ENCODE measurements around the gene RBFOX1.

Gene RBFOX1

DNA sequence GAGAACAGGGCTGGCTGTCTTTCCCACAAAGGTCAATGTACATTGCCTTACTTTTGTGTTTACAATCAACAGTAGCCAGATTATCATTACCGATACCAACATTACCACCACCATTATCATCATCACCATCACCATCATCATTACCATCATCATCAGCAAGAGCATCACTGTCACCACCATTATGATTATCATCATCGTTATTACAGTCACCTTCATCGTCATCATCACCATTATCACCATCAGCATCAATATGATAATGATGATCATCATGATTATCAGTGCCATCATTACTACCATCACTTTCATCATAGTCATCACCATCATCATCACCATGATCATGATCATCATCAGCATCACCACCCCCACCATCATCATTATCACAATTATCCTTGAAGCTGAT, 43.3 kb upstream of the RBFOX1 start:
- H3K4me2 ChIP-seq (ENCODE audit: low read length), result no peak overlapping the region
- H3K9ac ChIP-seq (ENCODE audit: low read length), result no peak overlapping the region
- TF ChIP-seq, protein P1, sequence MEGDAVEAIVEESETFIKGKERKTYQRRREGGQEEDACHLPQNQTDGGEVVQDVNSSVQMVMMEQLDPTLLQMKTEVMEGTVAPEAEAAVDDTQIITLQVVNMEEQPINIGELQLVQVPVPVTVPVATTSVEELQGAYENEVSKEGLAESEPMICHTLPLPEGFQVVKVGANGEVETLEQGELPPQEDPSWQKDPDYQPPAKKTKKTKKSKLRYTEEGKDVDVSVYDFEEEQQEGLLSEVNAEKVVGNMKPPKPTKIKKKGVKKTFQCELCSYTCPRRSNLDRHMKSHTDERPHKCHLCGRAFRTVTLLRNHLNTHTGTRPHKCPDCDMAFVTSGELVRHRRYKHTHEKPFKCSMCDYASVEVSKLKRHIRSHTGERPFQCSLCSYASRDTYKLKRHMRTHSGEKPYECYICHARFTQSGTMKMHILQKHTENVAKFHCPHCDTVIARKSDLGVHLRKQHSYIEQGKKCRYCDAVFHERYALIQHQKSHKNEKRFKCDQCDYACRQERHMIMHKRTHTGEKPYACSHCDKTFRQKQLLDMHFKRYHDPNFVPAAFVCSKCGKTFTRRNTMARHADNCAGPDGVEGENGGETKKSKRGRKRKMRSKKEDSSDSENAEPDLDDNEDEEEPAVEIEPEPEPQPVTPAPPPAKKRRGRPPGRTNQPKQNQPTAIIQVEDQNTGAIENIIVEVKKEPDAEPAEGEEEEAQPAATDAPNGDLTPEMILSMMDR (IDR thresholded peaks at IDR 0.05; ENCODE audit: low read length), result no peak
- no peak for TF ChIP-seq EZH2 (IDR thresholded peaks at IDR 0.05; ENCODE audit: borderline replicate concordance, low read length)
- H3K27ac ChIP-seq (ENCODE audit: low read depth, low read length, poor library complexity, severe bottlenecking), result no peak overlapping the region
- H4K20me1 ChIP-seq (ENCODE audit: insufficient read depth, low read length), result no peaks in the 10 kb centered on the region
- no peaks in the 10 kb centered on the region for H3K9me2 ChIP-seq (ENCODE audit: low read depth, low read length)
- no peaks in the 10 kb centered on the region for H3K4me1 ChIP-seq (ENCODE audit: insufficient read depth, low read length, severe bottlenecking)
- no peaks in the 10 kb centered on the region for H3K79me2 ChIP-seq (ENCODE audit: insufficient read depth, low read length)
- H3K9me3 ChIP-seq (ENCODE audit: low read length), result no peaks in the 10 kb centered on the region; the same call in 1 of the 2 replicates
- no peak overlapping the region for H3K4me3 ChIP-seq (ENCODE audit: low read depth, low read length, poor library complexity, severe bottlenecking)
- H3K27me3 ChIP-seq (ENCODE audit: insufficient read depth, low read length), result no peaks in the 10 kb centered on the region
- no peaks in the 10 kb centered on the region for H3F3A ChIP-seq (ENCODE audit: insufficient read depth, low read length)
- no peaks in the 10 kb centered on the region for H3K36me3 ChIP-seq (ENCODE audit: insufficient read depth, low read length)
- H2AFZ ChIP-seq (ENCODE audit: low read length), result no peak overlapping the region

DNA sequence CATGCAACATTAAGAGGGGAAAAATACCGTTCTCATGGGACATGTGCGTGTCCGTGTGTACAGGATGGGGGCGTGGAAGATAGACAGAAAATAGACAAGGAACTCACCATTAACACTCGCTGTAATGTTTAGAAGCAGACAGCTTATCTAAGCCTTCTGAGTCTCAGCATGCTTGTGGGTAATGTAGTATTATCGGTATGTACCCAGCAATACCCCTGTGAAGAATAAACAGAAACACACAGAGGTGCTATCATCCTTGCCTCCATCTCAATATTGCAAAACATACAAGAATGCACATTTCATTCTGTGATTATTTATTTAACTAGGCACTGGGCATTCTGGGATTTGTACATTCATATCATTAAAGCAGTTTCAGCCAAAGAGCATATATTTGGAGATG, 42.0 kb upstream of the RBFOX1 start:
- Histone ChIP-seq H3K79me2 (ENCODE audit: insufficient read depth, low read length) (no peaks in the 10 kb centered on the region), H3K9me2 (ENCODE audit: low read depth, low read length) (no peaks in the 10 kb centered on the region), H3F3A (ENCODE audit: insufficient read depth, low read length) (no peaks in the 10 kb centered on the region), H3K4me1 (ENCODE audit: insufficient read depth, low read length, severe bottlenecking) (no peaks in the 10 kb centered on the region), H3K9me3 (ENCODE audit: low read length) (no peaks in the 10 kb centered on the region), H3K27me3 (ENCODE audit: insufficient read depth, low read length) (no peaks in the 10 kb centered on the region), H3K9ac (ENCODE audit: low read length) (no peak overlapping the region), H3K4me2 (ENCODE audit: low read length) (no peak overlapping the region), H4K20me1 (ENCODE audit: insufficient read depth, low read length) (no peaks in the 10 kb centered on the region), H3K36me3 (ENCODE audit: insufficient read depth, low read length) (no peaks in the 10 kb centered on the region), H3K4me3 (ENCODE audit: low read depth, low read length, poor library complexity, severe bottlenecking) (no peak overlapping the region), H2AFZ (ENCODE audit: low read length) (no peak overlapping the region), H3K27ac (ENCODE audit: low read depth, low read length, poor library complexity, severe bottlenecking) (no peak overlapping the region)
- no peak for TF ChIP-seq EZH2 (IDR thresholded peaks at IDR 0.05; ENCODE audit: borderline replicate concordance, low read length)
- TF ChIP-seq, protein P1 (IDR thresholded peaks at IDR 0.05; ENCODE audit: low read length), result no peak

DNA sequence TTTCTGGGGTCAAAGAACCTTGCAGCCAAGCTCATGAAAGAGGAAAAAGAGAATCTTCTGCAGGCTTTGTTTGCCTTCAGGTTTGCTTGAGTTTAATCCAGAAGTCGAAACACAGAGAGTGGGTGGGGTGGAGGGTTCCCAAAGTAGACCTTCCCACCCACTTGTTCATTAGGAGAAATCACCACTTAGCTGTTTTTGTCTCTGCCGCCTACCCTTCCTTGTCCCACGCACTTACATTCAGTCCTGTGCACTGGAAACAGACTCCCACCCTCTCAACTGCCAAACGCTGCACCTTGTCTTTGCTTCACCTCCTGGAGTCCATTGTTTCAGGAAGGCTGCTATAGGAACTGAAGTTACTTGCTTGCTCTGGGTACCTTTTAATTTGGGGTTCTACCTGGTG, 38.6 kb upstream of the RBFOX1 start:
- Histone ChIP-seq H2AFZ (ENCODE audit: low read length) (no peak overlapping the region), H3F3A (ENCODE audit: insufficient read depth, low read length) (no peaks in the 10 kb centered on the region), H3K4me2 (ENCODE audit: low read length) (no peak overlapping the region), H3K4me1 (ENCODE audit: insufficient read depth, low read length, severe bottlenecking) (no peaks in the 10 kb centered on the region), H4K20me1 (ENCODE audit: insufficient read depth, low read length) (no peaks in the 10 kb centered on the region), H3K4me3 (ENCODE audit: low read depth, low read length, poor library complexity, severe bottlenecking) (no peak overlapping the region), H3K9me2 (ENCODE audit: low read depth, low read length) (no peaks in the 10 kb centered on the region), H3K27me3 (ENCODE audit: insufficient read depth, low read length) (no peaks in the 10 kb centered on the region), H3K36me3 (ENCODE audit: insufficient read depth, low read length) (no peaks in the 10 kb centered on the region), H3K9me3 (ENCODE audit: low read length) (no peaks in the 10 kb centered on the region), H3K79me2 (ENCODE audit: insufficient read depth, low read length) (no peaks in the 10 kb centered on the region), H3K27ac (ENCODE audit: low read depth, low read length, poor library complexity, severe bottlenecking) (no peak overlapping the region), H3K9ac (ENCODE audit: low read length) (no peak overlapping the region)
- no peak for TF ChIP-seq EZH2 (IDR thresholded peaks at IDR 0.05; ENCODE audit: borderline replicate concordance, low read length)
- TF ChIP-seq, protein P1 (IDR thresholded peaks at IDR 0.05; ENCODE audit: low read length), result no peak

Data from OCI-LY1 (cell line).